Right lobe of liver (tissue), 6 donors: ENCODE data around the gene OOSP4A. TPM values are rescaled to one million over a fixed set of nuclear protein-coding genes. Genes with fewer than 3 reads are reported as not detected.

ENCODE experiments used
- ATAC-seq, 4 donors: fragments of 200-7000 bp; cut with Tn5 transposase; one replicate each; pipeline ENCODE4 v1.9.1; 2020; ENCODE audit warnings: mild to moderate bottlenecking in 4 of 4, moderate library complexity in 4 of 4
- DNase-seq, 3 donors: peaks; one replicate each; pipeline ENCODE4 v3.0.0-alpha.2; 2020
- H3K27ac ChIP-seq, 3 donors: fragments of 200-600 bp; one replicate each; pipeline ENCODE4 v1.8.0; 2022
- H3K27me3 ChIP-seq, 2 donors: fragments of 200-600 bp; one replicate each; pipeline ENCODE4 v1.8.0; 2022
- H3K36me3 ChIP-seq, 4 donors: fragments of 200-600 bp; sonication (generic) in 1 of 4; one replicate each; pipeline versions ENCODE4 v1.5.1 to v1.8.0; 2017 to 2022; ENCODE audit warnings: control low read depth in 1 of 4
- H3K4me1 ChIP-seq, 4 donors: fragments of 200-600 bp; sonication (generic) in 1 of 4; one replicate each; pipeline versions ENCODE4 v1.5.1 to v1.8.0; 2017 to 2022; ENCODE audit warnings: control low read depth in 1 of 4
- H3K4me3 ChIP-seq, 3 donors: fragments of 200-600 bp; one replicate each; pipeline ENCODE4 v1.8.0; 2022
- H3K9me3 ChIP-seq, 4 donors: fragments of 200-600 bp; sonication (generic) in 1 of 4; one replicate each; pipeline versions ENCODE4 v1.5.1 to v1.8.0; 2017 to 2022; ENCODE audit warnings: control low read depth in 1 of 4
- POLR2A ChIP-seq: fragments of 450-650 bp; IDR thresholded peaks from one replicate; pipeline ENCODE4 v1.6.1; 2017; ENCODE audit warnings: antibody characterized with exemption, mild to moderate bottlenecking
- WGBS: methylation state at CpG from one replicate; pipeline ENCODE4 v1.1.6; 2018; ENCODE audit warnings: low coverage, low lambda C conversion rate; ENCODE audit not compliant: insufficient coverage; ENCODE audit errors: missing lambda C conversion rate; 5-methylcytosine and 5-hydroxymethylcytosine counted together
- intact Hi-C, 2 donors: fragments of 100-400 bp; cut with DNase I; formaldehyde crosslinking; loops; one replicate each; pipeline versions ENCODE4 v1.11.2 to v1.14.1; 2022
- total RNA-seq, 6 experiments: library from RNA; depleted of rRNA in 2 of 6; stranded (reverse); fragments of >200 nt in 2 of 6; fragmentation: NEBNext Ultra II Directional in 3 of 6; extraction: Animal tissue kit (Norgen Biotek cat#: 25700) in 3 of 6; gene quantifications; one replicate each; pipeline versions ENCODE4 v1.1.0 to v1.2.4, GENCODE V29; 2016 to 2023
- TF ChIP-seq, protein P1 (sequence below), 4 donors: fragments of 200-600 bp in 3 of 4; fragments of 450-650 bp in 1 of 4; IDR thresholded peaks; one replicate each; pipeline versions ENCODE4 v1.5.1 to v1.8.0; 2016 to 2022; ENCODE audit warnings: antibody characterized with exemption in 4 of 4, mild to moderate bottlenecking in 2 of 4
- donor health status: DM: no; HTN: yes; CAD: no.
- donor health status: DM: no; HTN: no; CAD: no.
- donor health status: DM: no; HTN: no; CAD: no.
- donor health status: DM: no; HTN: yes; CAD: no.
- donor health status: DM: no; HTN: yes; CAD: no.

OOSP4A gene
- total RNA-seq, 6 experiments from 2014 or later = not detected

DNA sequence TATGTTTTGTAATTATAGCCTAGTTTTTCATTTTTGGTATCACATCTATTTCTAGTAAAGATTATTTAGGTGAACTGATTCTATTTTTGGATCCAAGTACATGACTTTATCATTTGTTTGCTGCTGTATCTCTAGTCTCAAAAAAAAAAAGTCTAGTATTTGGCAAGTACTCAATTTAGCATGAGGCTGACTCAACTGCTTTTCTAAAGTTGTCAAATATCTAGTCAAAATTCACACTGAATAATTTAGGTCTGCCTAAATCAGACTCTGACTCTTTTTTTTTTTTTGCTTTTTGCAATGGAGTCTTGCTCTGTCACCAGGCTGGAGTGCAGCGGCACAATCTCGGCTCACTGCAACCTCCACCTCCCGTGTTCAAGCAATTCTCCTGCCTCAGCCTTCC lies 2.4 kb downstream of the OOSP4A start:
- WGBS = 86% methylated on average over 3 of the region's 3 CpGs
- intact Hi-C loops = no loop called here
- DNase-seq = no peak

DNA sequence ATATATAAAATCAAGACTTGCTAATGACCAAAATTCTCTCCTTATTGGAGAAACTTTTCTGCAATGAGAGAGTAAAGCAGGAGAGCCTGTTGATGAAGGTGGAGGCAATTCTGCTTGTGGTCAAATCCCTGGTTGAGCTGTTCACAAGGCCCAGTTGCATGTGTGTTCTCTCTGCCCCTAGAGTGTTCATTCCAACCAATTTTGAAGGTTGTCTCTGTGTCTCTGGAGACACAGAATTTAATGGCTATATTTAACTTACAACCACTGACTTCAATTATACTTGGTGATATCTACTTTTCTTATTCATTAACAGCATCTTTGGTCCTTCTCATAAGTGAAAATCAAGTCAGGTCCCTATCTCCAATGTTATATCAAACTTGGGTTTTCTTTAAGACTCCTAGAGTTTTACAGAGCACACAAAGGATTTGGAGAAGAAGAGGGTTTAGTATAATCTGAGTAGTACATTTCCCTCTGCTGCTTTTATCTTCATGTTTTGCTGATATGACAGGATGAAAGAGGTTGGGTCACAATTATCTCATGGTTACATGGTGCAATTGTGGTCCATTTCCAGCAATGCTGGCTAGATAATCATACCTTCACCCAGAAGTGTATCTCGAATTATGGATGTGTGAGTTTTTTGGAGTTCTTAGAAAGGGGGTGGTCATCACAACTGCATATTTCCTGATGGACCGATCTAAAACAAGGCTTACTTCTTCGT lies 4.0 kb downstream of the OOSP4A start:
- DNase-seq = no peak
- Histone ChIP-seq H3K9me3 (no peaks in the 10 kb centered on the region), H3K4me3 (no peak overlapping the region), H3K36me3 (no peaks in the 10 kb centered on the region), H3K27me3 (no peaks in the 10 kb centered on the region), H3K4me1 (no peaks in the 10 kb centered on the region), H3K27ac (no peak overlapping the region)
- TF ChIP-seq, protein P1, sequence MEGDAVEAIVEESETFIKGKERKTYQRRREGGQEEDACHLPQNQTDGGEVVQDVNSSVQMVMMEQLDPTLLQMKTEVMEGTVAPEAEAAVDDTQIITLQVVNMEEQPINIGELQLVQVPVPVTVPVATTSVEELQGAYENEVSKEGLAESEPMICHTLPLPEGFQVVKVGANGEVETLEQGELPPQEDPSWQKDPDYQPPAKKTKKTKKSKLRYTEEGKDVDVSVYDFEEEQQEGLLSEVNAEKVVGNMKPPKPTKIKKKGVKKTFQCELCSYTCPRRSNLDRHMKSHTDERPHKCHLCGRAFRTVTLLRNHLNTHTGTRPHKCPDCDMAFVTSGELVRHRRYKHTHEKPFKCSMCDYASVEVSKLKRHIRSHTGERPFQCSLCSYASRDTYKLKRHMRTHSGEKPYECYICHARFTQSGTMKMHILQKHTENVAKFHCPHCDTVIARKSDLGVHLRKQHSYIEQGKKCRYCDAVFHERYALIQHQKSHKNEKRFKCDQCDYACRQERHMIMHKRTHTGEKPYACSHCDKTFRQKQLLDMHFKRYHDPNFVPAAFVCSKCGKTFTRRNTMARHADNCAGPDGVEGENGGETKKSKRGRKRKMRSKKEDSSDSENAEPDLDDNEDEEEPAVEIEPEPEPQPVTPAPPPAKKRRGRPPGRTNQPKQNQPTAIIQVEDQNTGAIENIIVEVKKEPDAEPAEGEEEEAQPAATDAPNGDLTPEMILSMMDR (IDR thresholded peaks at IDR 0.05) = no peak
- TF ChIP-seq POLR2A = no peak
- 52% methylated on average over 3 of the region's 3 CpGs for WGBS
- ATAC-seq = no peak
- intact Hi-C loops = no loop called here

More for the DNA sequence above, 2.4 kb downstream of the OOSP4A start:
- ATAC-seq = no peak
- Histone ChIP-seq H3K27ac (no peak overlapping the region), H3K27me3 (no peaks in the 10 kb centered on the region), H3K4me3 (no peak overlapping the region), H3K9me3 (no peaks in the 10 kb centered on the region), H3K4me1 (no peaks in the 10 kb centered on the region), H3K36me3 (no peaks in the 10 kb centered on the region)
- TF ChIP-seq POLR2A = no peak
- TF ChIP-seq, protein P1 (IDR thresholded peaks at IDR 0.05) = no peak

DNA sequence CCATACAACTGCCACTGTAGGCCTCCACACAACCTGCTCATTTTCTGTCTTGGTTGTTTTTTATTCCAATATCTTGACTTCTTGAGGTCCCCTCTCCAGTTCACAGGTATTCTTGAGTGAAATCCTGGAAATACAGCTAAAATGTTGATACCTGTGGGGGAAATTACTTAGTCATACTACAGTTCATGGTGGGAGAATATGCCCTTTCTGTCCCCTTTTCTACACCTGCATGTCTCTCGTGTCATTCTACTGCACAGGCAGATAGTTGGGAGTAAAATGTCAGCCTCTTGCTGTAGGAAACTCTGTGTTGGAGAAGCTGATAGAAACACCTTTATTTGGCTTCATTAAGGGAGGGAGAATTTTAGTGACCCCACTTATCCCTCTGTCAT lies 4.6 kb downstream of the OOSP4A start:
- Histone ChIP-seq H3K27me3 (no peaks in the 10 kb centered on the region), H3K9me3 (no peaks in the 10 kb centered on the region), H3K27ac (no peak overlapping the region), H3K4me3 (no peak overlapping the region), H3K36me3 (no peaks in the 10 kb centered on the region), H3K4me1 (no peaks in the 10 kb centered on the region)
- TF ChIP-seq, protein P1 (IDR thresholded peaks at IDR 0.05) = no peak
- no peak for TF ChIP-seq POLR2A
- DNase-seq (no peak), ATAC-seq (no peak)
- intact Hi-C loops = no loop called here
- 64% methylated on average over 1 of the region's 1 CpG for WGBS

DNA sequence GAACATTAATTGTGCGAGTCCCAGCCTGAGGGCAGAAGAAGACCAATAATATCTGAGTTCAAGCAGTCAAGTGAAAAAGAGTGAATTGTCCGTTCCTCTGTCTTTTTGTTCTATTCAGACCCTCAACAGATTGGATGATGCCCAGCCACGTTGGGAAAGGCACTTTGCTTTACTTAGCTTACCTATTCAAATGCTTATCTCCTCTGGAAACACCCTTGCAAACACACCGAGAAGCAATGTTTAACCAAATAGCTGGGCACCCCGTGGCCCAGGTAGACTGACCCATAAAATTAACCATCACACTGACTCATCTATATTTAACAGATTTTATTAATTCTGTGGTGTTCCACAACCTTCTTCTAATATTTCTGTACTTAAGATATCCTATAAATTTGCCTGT lies 9.3 kb downstream of the OOSP4A start:
- no peaks in the 10 kb centered on the region for H3K4me1 ChIP-seq
- no peaks in the 10 kb centered on the region for H3K36me3 ChIP-seq
- intact Hi-C loops = no loop called here
- DNase-seq (no peak), ATAC-seq (no peak)
- TF ChIP-seq, protein P1 (IDR thresholded peaks at IDR 0.05) = no peak
- no peak for TF ChIP-seq POLR2A
- no peak overlapping the region for H3K4me3 ChIP-seq
- 25% methylated on average over 4 of the region's 5 CpGs for WGBS
- H3K27me3 ChIP-seq = no peaks in the 10 kb centered on the region
- no peaks in the 10 kb centered on the region for H3K9me3 ChIP-seq
- no peak overlapping the region for H3K27ac ChIP-seq
